Measurements from ENCODE around the gene NTM.

NTM gene

DNA sequence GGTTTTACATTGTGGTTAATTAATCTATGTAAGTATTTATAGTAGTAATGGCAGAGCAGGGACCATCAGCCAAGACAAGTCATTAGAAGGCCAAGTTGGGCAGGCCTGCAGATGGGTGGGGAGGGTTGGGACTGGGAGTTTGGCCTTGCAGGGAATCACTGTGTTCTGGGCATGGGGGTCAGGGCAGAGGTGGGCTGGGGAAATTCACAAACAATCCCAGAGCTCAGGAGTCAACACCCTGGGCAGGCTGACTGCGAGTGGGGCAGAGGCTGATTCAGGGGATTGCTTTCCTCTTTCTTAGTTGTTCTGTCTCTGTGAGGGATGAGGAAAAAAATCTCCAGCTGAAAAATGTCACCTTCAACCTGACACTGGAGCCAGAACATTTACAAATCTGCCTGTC lies 322.5 kb downstream of the NTM start:
- no peak for DNase-seq

DNA sequence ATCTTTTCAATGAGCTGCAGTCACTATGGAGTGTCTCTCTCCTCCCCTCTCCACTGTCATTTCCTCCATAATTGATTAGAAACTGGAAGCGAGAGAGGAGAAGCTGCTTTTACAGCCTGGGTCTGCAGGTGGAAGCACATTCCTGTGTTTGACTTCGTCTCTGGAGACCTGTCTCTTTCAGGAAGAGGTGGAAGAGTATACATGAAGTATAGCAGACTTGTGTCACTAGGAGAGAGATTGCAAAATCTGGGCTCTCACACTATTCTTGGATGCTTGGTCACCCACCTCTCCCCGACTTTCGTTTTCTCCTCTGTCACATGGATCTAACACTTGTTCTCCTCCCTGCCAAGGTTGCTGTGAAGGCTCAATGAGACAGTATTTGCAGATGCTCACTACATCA lies 323.3 kb downstream of the NTM start:
- no peak for DNase-seq

DNA sequence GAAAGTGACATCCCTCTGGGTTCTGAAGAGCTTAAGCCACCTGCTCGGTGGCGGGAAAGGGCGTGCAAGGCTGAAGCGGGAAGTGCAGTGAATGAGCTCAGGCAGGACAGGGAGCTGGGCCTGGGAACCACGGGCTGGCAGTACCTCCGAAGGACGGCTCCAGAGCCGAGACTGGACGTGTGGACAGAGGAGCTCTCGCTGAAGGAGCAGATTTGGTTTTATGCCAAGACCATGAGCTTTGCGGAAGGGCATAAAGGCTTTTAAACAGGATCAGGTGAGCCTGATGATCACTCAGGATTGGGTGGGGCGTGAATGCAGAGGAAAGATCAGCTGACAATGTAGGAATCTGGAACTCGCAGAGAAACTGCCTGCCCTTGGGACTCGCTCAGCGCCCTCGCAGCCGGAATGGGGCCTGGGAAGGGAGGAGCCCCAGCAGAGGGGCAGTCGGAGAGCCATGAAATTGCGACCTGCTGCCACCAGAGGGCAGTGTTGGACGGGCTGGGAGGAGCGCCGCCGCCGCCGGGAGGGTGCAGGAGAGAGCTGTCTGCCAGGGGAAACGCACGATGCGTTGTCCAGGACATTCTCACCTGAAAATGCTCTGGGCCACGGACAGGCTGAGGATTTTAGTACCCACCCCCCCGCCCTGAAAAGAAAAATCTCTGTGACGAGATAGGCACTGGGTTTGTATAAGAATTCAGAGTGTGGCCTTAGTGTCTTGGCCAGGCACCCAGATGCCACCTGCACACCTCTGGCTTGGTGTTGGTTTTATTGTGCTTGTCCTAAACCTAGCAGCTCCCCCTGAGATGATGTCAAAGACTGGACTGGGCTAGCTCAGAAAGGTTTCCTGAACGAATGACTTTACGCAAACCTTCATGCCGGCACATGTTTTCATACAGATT lies 324.4 kb downstream of the NTM start:
- DNase-seq: peak; percentile 60 to 73

DNA sequence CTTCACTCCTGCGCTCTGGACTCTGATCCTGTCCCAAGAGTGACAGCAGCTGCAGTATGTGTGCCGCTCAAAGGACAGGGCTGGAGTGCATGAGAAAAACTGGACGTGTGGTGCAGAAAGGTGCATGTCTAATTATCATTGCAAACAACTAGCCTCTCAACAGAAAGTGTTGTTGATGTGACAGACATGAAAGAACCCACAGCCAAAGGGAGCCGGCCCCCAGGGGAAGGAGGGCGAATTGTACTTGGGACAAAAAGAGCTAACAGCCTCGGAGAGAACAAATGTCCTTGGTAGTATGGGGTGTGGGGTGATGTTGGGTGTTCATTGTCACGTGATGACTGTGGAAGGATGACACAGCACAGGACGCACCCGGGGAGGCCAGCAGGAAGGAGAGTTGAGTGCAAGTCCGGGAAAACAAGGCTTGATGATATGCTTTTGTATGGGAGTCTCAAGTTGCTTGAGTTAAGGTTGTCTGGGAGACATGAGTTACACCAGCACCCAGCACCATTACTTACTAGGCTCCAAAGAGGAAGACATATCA lies 325.5 kb downstream of the NTM start:
- no peak for DNase-seq

DNA sequence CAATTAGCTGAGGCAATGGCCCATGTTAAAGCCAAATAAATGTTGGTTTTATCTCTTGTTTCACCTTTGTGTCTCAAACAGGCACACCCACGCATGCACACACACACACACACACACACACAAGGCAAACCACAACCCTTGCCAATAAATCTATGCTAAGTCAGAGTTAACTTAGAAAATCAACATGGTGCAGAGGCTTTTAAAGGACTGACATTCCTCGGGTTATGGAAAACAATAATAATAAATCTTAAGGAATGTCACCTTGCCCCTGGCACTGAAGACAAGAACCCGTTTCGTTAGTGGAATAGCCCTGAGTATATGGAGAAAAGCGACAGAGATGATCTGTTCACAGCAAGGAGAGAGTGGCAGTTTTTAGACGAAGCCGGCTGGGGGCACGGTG lies 326.3 kb downstream of the NTM start:
- no peak for DNase-seq

DNA sequence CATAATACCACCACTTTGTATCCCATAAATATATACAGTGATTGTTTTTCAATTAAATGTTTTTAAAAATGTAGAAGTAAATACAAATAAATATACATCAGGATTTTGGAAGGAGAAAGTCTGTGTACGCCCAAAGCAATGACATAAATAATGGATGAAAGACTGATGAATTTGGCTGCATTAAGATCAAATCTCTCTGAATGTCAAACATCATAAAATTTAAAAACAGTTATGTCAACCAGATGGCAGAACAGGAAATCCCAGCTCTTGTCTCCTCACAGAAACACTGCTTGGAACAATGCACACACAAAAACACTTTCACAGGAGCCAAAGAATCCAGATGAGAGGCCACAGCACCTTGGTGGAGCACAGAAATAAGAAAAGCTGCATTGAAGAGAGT lies 332.9 kb downstream of the NTM start:
- no peak for DNase-seq

DNA sequence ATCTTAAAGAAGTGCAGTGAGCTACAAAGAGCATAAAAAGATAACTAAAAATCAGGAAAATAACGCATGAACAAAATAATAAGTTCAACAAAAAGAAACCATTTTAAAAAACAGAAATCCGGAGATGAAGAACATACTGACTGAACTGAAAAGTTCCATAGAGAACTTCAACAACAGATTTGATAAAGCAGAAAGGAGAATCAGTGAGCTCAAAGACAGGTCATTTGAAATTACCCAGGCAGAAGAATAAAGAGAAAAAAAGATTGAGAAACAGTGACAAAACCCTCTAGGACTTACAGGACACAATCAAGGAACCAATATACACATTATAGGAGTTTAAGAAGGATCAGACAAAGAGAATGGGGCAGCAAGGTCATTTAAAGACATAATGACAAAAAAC lies 334.3 kb downstream of the NTM start:
- DNase-seq: no peak

DNA sequence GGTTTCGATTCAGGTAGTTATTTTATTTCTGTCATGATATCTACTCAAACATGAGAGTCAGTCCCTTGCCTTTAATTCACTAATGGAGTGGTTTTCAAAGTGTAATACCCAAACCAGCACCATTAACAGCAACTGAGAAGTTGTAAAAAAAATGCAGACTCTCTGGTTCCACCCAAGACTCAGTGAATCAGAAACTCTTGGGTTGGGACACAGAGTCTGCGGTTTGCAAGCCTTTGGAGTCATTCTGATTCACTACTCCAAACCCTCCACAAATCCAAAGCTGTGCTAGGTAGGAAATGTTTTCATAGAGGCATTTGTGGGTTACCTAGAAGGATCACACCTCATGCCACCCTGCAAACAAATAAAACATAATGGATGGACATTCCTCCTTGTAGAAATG lies 340.1 kb downstream of the NTM start:
- DNase-seq: no peak

DNA sequence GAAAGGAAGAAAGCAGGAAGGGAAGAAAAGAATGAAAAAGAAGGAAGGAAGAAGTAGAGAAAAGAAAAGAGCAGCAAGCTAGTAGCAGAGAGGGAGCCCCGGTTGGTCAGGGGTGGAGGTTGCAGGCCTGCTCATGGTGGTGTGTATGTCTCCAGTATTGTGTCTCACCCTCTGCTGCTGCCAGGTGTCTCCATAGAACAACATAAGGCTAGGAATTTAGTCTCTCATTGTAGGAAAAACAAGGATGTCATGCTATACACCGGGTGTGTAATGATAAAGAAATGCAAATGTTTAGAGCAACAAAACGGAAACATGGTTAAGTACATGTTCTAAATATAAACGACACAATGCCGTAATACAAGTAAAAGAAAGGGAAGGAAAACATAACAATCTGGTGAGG lies 342.5 kb downstream of the NTM start:
- DNase-seq: no peak

DNA sequence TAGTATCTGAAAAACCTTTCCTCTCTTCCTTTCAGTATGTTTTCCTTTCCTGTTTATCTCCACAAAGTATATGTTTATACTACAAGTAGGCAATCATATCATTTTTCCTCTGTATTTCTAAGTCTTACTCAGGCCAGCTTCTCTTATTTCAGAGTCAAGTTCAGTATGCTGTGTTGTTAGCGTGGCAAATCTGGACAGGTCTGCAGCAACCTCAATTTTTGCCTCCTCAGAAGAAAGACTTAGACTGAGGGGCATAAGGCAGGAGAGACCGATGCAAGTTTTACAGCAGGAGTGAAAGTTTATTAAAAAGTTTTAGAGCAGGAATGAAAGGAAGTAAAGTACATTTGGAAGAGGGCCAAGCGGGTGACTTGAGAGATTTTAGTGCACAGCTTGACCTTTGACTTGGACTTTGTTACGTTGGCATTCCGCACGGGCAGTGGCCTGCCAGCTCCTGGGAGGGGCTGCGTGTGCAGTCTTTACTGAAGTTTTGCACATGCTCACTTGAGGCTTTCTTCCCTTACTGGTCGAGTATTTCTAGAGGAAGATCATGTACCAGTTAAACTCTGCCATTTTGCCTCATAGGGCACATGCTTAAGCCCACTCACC lies 343.2 kb downstream of the NTM start:
- DNase-seq: no peak

DNA sequence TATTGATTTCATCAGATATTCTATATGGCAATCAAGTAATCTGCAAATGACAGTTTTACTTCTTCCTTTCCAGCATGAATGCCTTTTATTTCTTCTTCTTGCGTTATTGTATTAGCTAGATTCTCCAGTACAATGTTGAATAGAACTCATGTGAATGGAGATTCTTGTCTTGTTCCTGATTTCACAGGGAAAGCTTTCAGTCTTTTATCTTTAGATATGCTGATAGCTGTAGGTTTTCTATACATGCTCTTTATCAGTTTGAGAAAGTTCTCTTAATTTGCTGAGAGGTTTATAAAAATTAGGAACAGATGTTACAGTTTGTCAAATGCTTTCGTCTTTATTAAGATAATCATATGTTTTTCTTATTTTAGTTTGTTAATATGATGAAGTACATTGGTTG lies 347.2 kb downstream of the NTM start:
- DNase-seq: no peak

DNA sequence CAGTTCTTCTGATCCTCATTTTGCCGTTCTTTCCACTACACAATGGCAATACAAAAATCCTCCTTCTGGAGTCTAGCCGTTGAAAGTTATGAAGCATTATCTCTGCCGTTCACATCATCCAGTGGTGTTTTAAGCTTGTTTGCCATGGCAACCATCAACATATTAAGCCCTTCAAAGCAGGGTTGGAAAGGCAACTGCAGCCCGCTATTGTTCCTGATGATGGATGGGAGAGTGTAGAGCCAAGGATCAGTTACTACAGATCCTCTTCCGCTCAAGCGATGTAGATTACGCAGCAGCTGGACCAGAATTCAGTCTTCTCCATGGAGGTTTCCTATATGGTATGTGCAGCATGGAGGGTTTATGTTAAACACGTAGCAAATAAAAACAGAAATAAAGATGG lies 352.7 kb downstream of the NTM start:
- DNase-seq: no peak

DNA sequence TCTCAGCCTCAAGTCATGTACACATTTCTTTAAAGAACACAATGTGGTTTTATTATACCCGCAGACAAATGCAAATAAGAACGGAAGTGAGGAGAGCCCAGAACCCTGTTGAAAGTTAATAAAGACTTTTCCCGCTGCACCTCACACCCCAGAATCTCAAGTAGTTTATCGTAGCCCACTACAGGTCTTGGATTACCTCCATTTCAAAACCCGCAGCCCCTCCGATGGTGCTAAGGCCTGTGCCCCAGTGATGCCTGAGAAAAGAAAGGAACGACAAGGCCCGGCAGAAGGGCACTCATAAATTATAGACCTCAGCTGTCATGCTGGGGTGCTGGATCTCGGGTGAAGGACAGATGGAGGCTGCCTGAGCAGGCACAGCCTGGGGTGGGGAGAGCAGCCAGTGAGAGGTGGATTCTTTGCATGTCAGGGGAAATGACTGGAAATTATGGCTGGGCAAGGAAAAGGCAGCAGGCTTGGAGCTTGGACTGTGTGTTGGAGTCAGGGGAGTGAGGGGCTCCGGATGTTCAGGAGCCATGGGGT lies 354.1 kb downstream of the NTM start:
- DNase-seq: no peak

DNA sequence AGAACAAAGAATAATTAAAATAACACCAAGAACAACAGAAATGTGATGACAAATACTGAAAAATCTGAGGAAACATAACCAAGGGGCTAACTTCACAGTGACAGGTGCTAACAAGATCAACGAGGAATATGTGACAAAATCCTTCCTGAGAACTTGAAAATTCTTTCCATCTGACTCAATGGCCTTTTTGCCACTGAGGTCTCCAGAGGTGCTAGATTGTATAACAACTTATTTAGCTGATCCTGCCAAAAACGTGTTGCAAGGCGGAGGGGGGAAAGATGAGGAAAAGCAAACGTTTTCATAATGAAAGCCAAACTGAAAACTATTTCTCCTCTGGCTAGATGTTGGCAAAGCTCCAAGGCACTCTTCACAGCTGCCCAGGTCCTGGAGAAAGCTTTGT lies 364.5 kb downstream of the NTM start:
- no peak for DNase-seq

DNA sequence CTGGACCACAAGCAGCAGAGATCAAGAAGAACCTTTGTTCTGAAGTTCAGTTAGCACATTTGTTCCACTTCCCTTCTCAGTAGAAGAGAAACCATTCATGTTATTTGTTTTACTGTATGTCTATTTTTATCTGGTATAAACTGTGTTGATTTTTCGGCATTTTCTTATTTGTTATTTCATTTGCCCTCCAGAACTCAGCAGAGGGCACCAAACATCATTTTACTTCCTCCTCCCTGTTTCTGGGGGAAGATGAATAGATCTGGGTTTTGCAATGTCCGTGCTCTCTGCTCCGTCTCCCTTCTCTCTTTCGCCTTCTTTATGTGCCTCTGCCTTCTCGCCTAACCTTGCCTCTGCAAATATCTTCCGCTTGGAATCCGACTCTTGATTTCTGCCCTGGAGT lies 366.9 kb downstream of the NTM start:
- DNase-seq: no peak

DNA sequence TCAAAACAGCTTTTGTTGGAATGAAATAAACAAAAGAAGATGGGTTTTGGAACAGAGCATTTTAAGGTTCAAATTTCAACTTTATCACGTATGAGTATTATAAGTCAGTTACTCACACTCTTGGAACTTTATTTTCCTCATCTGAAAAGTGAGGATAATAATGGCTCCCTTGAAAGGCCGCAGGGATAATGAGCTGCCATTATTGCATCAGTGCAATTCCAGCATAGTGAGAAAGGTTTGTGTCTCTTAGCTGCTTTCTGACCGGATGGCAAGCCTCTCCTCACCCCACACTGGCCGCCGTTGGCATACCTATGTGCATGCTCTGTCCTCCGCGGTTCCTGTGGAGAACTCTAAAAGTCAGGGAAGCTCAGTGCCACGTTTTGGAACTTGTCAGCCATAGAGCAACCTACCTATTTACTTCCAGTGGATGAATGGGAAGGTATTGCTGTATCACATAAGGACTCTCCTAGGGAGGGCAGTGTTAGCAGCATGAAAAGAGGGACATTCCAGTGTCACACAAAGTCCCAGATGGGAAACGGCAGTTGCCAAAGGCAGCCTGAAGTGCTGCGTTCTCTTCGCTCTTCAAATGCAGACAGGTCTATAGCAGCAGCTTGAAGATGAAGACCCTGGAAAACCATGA lies 368.9 kb downstream of the NTM start:
- no peak for DNase-seq

DNA sequence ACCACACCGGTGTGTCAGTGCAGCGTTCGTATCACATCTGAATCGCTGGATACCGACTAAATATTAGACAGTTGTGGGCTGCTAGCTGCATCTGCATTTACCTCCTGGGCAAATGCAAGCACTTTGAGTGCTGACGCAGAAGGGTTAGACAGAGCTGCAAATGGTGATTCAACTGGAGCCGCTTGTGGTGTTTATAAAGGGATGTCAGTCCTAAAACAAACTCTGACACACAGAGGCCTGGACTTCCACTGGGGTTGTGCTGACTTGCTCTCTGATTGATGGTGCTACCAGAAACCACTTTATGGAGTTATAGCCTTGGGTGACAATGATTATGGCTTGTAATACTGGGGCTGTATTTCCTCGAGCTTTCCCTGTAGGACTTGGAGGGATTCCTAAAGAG lies 374.4 kb downstream of the NTM start:
- no peak for DNase-seq

DNA sequence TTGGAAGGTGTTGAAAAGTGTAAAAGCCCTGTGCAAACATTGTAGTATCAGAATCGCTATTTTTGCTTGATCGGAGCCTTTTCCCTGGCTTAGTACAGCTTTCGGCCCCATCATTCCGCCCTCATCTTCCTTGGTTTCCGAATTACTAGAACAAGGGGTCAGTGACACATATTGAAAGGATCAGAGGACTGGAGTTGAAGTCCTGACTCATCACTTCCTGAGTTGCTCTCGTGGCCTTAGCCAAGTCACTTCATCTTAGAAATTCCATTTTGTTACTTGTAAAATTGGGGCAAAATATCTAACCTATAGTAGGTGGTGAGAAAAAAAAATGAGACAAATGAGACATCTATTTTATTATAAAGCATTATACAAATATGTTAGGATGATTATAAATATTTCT lies 375.0 kb downstream of the NTM start:
- no peak for DNase-seq

DNA sequence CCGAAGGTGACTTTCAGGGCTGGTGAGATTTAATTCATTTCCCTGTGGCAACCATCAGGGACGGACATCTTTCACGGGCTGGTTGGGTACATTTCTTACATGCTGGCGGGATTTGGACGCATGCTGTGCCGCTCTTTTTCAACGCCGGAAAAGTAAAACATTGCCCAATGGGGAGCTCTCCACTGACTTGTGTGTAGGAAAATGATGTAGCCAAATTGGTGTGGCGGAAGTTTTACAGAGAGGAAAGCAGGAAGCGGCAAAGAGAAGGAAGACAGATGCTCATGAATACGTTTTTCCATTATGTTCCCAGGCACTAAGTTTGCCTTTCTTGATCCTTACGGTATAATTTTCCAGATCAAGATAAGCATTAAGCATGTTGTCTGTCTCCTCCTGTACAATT lies 375.8 kb downstream of the NTM start:
- DNase-seq: no peak

DNA sequence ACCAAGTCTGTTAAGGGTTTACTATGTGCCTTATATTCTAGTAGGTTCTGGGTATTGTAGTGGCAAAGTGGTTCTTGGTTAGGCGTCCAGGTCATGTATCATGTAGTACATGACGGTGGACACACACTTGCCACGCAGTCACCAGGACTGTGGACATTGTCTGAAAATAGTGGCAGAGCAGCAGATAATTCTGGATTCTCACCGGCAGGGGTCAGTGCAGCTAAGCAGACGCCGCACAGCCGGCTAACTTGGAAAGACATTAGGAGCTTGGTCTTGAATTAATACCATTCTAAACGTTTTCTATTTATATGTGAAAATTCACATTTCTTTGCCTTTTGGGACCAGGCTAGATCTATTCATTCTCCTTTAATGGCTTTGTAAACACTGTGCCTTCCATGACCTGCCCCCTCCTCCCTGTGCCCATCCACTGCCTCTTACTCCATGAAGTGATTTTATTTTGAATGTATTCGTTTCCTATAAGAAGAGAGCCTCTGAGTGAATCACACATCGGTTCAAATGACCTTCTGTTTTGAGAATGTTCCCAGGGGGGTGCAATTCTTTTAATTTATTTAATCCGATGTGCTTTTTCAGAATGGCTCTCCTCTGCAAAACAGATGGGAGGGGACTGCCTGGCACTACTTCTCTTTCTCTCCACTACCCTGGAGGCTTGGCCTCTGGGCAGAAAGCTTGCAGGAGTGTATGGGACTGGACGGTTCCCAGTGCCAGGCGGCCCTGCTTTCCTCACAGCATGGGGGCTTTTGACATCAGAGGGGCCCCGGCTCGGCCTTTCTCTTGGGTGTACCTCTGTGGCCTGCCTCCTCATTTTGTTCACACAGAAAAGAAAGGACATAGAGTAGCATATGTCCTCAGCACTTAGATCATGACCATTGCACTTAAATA lies 378.0 kb downstream of the NTM start:
- peak; percentile 30 to 52 for DNase-seq

DNA sequence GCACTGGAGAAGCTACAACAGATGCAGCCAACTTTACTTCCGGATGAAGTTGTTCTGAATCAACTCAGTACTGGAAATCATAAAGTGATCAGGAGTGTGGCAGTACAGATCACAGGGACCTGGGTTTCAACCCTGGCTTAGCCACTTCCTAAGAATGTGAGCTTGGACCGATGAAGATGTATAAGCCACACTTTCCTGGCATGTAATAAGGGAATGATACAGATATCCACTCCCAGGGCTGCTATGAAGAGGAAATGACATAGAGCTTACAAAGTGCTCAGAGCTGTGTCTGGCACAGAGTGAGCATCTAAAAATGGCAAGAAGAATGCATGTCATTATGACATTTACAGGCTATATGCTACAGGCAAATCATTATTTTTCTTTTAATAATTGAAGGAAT lies 378.7 kb downstream of the NTM start:
- no peak for DNase-seq

DNA sequence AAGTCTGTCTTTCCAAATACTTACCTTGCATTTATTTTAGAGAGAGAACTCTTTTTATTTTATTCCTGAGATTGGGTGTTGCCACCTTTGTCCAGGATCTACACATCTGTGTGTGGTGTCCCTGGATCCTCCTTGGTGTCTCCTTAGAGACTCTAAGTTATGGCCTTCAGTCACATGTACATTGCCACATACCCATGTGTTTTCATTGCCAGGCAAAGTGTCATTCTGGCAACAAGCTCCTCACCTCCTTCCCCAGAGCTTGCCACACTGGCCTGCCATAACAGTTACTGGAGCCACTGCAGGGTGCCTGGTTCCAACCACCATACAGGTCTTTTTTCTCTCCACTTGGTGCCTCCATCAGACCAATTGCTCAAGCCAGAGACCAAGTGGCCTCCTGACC lies 379.7 kb downstream of the NTM start:
- DNase-seq: no peak

DNA sequence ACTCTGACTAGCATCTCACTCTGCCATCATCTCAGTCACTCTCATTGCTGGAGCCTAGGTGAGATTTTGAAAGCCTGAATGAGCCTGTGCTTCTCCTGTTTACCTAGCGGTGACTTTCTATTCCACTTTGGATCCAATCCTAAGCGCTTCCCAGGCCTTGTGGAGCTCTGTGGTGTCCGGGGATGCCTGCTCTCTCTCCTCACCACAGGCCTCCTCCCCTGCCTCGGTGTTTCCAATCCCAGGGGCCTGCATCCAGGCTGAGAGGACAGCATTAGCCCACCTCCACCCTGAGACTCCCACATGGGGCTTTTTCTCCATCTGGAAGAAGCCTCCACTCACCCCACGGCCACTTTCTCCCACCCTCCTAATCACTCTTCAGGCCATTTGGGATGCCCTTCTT lies 380.3 kb downstream of the NTM start:
- DNase-seq: no peak
